ENCODE data around the gene CBR1. TPM values are rescaled to one million over a fixed set of nuclear protein-coding genes. Genes with fewer than 3 reads are reported as not detected.

CBR1 gene
- polyA plus RNA-seq, 3 donors from 2014 or later = 60.1 to 69.6 (median 62.1) TPM

GRCh38 chr21:36076878-36077655 lies 7.2 kb downstream of the CBR1 start:
- DNase-seq = no peak
- no peak overlapping the region for H3K4me3 Mint-ChIP-seq
- peaks cover 24% of the 10 kb centered on the region in 2 donors for H3K4me1 Mint-ChIP-seq
- H3K36me3 Mint-ChIP-seq = peaks cover 4 to 6% (median 4%) of the 10 kb centered on the region in 3 donors
- H3K9me3 Mint-ChIP-seq = no peaks in the 10 kb centered on the region
- H3K27ac Mint-ChIP-seq = no peak overlapping the region
- H3K27me3 Mint-ChIP-seq (ENCODE audit: low read depth in 3 of 3) = peaks cover 2 to 7% (median 4%) of the 10 kb centered on the region in 3 donors

DNA sequence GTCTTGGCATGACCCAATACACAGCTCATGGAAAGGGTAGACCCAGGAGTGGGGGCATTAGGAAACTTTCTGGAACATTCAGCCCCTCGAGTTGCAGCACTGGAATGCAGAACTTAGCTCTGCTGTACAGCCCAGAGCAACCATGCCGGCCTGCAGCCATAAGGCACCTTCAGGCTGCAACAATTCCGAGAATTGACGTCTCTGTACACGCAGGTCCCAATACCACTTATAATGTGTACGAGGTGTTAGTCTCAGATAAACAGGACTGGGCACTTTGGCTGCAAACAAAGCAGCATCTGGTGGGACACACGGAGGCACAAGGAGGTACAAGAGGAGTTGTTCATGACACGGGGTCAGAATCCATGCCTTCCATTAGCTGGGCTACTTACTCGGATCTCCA lies 7.9 kb downstream of the CBR1 start:
- no peak overlapping the region for H3K27ac Mint-ChIP-seq
- H3K9me3 Mint-ChIP-seq = no peaks in the 10 kb centered on the region
- peaks cover 0 to 3% (median 0%) of the 10 kb centered on the region in 3 donors for H3K36me3 Mint-ChIP-seq
- H3K4me3 Mint-ChIP-seq = no peak overlapping the region
- DNase-seq = no peak
- peaks cover 2 to 7% (median 4%) of the 10 kb centered on the region in 3 donors for H3K27me3 Mint-ChIP-seq (ENCODE audit: low read depth in 3 of 3)
- peaks cover 21% of the 10 kb centered on the region in 2 donors for H3K4me1 Mint-ChIP-seq

DNA sequence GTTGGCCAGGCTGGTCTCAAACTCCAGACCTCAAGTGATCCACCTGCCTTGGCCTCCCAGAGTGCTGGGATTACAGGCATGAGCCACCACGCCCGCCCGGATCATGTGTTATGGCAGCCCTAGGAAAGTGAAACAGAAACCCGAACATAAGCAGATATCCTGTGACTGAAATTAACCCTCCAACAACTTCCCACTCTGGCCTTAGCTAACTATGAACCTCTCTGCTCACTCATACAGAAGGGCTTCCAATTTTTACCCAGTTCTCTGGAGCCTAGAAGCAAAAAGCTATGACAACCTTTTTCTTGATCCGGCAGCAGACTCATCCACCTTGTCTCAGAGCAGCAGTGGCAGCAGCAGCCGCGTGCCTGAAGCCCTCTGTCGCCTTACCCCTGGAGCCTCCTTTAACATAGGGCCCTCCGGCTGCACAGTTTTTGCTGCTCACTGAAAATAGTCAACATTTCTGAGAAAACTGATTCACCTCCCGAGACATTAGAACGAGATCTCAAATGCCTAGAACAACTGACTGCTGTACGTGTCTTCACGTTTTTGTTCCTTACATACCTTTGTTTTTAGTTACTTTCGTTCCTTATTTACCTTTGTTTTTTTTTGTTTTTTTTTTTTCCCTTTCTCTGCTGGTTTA lies 9.3 kb downstream of the CBR1 start:
- H3K27me3 Mint-ChIP-seq (ENCODE audit: low read depth in 3 of 3) = peaks cover 2 to 7% (median 4%) of the 10 kb centered on the region in 3 donors
- peaks cover 0 to 3% (median 0%) of the 10 kb centered on the region in 3 donors for H3K36me3 Mint-ChIP-seq
- H3K9me3 Mint-ChIP-seq = no peaks in the 10 kb centered on the region
- peak overlapping the region; percentile 24 to 78 (median 55) for H3K4me3 Mint-ChIP-seq
- DNase-seq = peak; percentile 12 to 23 (median 16)
- H3K4me1 Mint-ChIP-seq = peaks cover 21% of the 10 kb centered on the region in 2 donors
- peak overlapping the region; percentile 2 to 85 (median 42) for H3K27ac Mint-ChIP-seq

GRCh38 chr21:36079671-36080070 lies 9.8 kb downstream of the CBR1 start:
- no peak for DNase-seq
- H3K36me3 Mint-ChIP-seq = peaks cover 0 to 3% (median 0%) of the 10 kb centered on the region in 3 donors
- peaks cover 2 to 7% (median 4%) of the 10 kb centered on the region in 3 donors for H3K27me3 Mint-ChIP-seq (ENCODE audit: low read depth in 3 of 3)
- H3K27ac Mint-ChIP-seq = peak overlapping the region in 3 of 6 donors; percentile 2 to 85 (median 64)
- peaks cover 21% of the 10 kb centered on the region in 2 donors for H3K4me1 Mint-ChIP-seq
- peak overlapping the region in 4 of 5 donors; percentile 11 to 61 (median 47) for H3K4me3 Mint-ChIP-seq
- no peaks in the 10 kb centered on the region for H3K9me3 Mint-ChIP-seq

DNA sequence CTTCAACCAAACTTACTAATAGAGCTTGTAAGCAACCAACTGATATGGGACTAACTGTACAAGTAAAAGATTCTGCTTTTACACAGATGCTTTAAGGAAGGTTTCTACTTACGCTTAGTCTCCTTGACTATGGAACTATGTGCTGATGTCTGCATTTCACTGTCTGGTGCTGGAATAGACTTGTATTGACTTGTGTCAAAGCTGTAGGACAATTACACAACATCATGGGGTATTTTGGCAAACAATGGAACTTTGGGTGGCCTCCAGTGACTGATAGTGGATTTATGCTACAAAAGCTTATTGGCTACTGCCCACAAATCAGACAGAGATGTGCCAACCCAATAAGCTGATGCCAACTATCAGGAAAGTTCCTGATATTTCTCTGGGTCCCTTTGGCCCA lies 10.6 kb downstream of the CBR1 start:
- no peak overlapping the region for H3K27ac Mint-ChIP-seq
- no peak for DNase-seq
- peaks cover 0 to 3% (median 0%) of the 10 kb centered on the region in 3 donors for H3K36me3 Mint-ChIP-seq
- peaks cover 2 to 7% (median 3%) of the 10 kb centered on the region in 3 donors for H3K27me3 Mint-ChIP-seq (ENCODE audit: low read depth in 3 of 3)
- no peak overlapping the region for H3K4me3 Mint-ChIP-seq
- peaks cover 21% of the 10 kb centered on the region in 2 donors for H3K4me1 Mint-ChIP-seq
- no peaks in the 10 kb centered on the region for H3K9me3 Mint-ChIP-seq

DNA sequence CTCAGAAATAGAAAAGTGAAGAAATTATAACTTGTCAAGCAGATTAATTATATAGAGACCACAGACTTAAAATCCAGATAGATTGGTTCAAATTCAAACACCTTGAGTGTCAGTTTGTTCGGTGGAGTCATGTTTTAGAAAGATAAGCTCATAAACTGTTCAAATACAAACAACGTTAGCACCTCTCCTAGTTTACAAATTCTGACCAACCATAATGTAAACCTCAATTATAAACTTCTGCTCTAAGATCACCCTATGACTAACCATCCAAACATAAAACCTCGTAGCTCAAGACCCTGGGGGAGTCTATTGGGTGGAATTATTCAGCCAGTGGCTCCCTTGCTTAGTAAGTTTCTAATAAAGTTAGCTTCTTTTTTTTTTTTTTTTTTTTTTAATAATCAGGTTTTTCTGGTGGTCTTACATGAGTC lies 12.4 kb downstream of the CBR1 start:
- Mint-ChIP-seq H3K36me3 (peaks cover 0 to 3% (median 0%) of the 10 kb centered on the region in 3 donors), H3K4me3 (no peak overlapping the region), H3K9me3 (no peaks in the 10 kb centered on the region), H3K27ac (no peak overlapping the region), H3K4me1 (peaks cover 21% of the 10 kb centered on the region in 2 donors), H3K27me3 (ENCODE audit: low read depth in 3 of 3) (peaks cover 2 to 7% (median 2%) of the 10 kb centered on the region in 3 donors)
- no peak for DNase-seq

DNA sequence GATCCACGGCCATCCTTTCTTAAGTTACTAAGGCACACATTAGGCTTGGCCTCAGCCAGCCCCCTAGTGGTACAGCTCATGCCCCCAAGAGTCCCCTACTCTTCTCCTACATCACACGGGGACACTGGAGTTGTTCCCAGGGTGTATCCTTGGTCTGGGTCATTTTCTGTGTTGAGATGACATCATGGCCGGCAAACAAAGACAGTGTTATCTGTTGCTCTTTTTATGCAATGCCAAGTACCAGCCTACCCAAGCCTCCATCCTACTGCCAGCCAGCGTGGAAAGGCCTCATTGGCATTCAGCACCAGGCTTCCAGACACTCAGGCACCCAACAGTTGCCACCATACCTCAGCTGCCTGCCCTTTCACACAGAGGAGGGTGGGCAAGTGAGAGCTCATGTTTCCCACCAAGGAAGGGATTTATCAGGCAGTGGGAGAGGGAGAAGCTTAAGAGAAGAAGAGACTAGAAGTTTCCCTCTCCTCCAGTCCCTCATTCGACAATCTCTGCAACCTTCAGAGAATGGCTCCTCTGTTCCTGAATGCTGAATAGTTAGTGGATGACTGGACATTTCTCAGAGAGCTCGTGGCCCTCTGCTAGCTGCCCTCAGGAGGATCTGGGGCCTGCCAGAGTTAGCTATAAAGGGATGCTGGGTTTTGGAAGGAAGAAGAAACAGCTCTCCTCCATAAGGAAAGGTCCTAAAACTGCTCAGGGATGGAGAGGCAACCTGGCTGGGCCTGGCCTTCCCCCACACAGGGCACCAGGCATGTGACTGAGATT lies 17.7 kb downstream of the CBR1 start:
- Mint-ChIP-seq H3K36me3 (no peaks in the 10 kb centered on the region), H3K27me3 (ENCODE audit: low read depth in 3 of 3) (no peaks in the 10 kb centered on the region), H3K27ac (no peak overlapping the region), H3K4me1 (no peaks in the 10 kb centered on the region), H3K9me3 (peaks cover 0 to 2% (median under 1%) of the 10 kb centered on the region in 6 donors), H3K4me3 (no peak overlapping the region)
- DNase-seq = no peak

DNA sequence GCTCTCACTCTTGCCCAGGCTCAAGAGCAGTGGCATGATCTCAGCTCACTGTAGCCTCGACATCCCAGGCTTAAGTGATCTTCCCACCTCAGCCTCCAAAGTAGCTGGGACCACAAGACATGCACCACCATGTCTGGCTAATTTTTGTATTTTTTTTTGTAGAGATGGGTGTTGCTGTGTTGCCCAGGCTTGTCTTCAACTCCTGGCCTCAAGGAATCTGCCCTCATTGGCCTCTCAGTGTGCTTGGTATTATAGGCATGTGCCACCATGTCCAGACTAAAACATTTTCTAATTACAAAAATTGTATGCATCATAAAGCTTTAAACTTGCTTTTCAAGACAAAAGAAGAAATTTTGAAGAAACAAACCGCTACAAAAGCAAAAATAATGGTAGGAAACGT lies 20.1 kb downstream of the CBR1 start:
- Mint-ChIP-seq H3K36me3 (peaks cover under 1 to 12% (median 7%) of the 10 kb centered on the region in 3 donors), H3K27ac (no peak overlapping the region), H3K27me3 (ENCODE audit: low read depth in 3 of 3) (peaks cover 0 to 9% (median 6%) of the 10 kb centered on the region in 3 donors), H3K9me3 (peaks cover 8 to 19% (median 16%) of the 10 kb centered on the region in 6 donors), H3K4me1 (no peaks in the 10 kb centered on the region), H3K4me3 (no peak overlapping the region)
- no peak for DNase-seq

DNA sequence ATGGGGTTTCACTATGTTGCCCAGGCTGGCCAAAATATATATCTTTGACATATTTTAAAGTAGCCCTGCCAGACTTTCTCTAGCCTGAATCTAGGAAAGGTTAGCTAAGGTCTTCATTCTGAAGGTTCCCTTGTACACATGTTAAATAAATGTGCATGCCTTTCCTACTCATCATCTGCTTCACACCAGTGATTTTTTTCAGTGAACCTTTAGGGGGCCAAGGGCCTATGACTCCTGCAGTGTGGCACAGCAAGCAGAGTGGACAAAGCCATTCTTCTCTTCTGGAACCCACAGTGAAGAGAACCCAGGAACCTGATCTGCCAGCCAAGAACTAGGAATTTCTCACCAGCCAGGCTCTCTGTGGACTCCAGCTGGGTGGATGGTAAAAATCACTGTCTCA lies 22.9 kb downstream of the CBR1 start:
- no peak overlapping the region for H3K4me3 Mint-ChIP-seq
- peaks cover 3 to 12% (median 7%) of the 10 kb centered on the region in 3 donors for H3K36me3 Mint-ChIP-seq
- no peak overlapping the region for H3K27ac Mint-ChIP-seq
- no peak for DNase-seq
- H3K27me3 Mint-ChIP-seq (ENCODE audit: low read depth in 3 of 3) = peaks cover 0 to 11% (median 6%) of the 10 kb centered on the region in 3 donors
- H3K9me3 Mint-ChIP-seq = peaks cover 8 to 22% (median 17%) of the 10 kb centered on the region in 6 donors
- no peaks in the 10 kb centered on the region for H3K4me1 Mint-ChIP-seq

GRCh38 chr21:36093512-36093911 lies 23.7 kb downstream of the CBR1 start:
- no peak overlapping the region for H3K4me3 Mint-ChIP-seq
- H3K27ac Mint-ChIP-seq = no peak overlapping the region
- DNase-seq = no peak
- H3K4me1 Mint-ChIP-seq = no peaks in the 10 kb centered on the region
- H3K27me3 Mint-ChIP-seq (ENCODE audit: low read depth in 3 of 3) = peaks cover 0 to 11% (median 6%) of the 10 kb centered on the region in 3 donors
- peaks cover 8 to 22% (median 17%) of the 10 kb centered on the region in 6 donors for H3K9me3 Mint-ChIP-seq
- H3K36me3 Mint-ChIP-seq = peaks cover 3 to 12% (median 7%) of the 10 kb centered on the region in 3 donors

- no peak overlapping the region for H3K4me3 Mint-ChIP-seq
- DNase-seq = no peak
- H3K36me3 Mint-ChIP-seq = peaks cover 3 to 12% (median 7%) of the 10 kb centered on the region in 3 donors
- H3K9me3 Mint-ChIP-seq = peaks cover 8 to 22% (median 17%) of the 10 kb centered on the region in 6 donors
- H3K27ac Mint-ChIP-seq = no peak overlapping the region
- H3K27me3 Mint-ChIP-seq (ENCODE audit: low read depth in 3 of 3) = peaks cover 0 to 11% (median 6%) of the 10 kb centered on the region in 3 donors
- H3K4me1 Mint-ChIP-seq = no peaks in the 10 kb centered on the region
Measured at GRCh38 chr21:36096398-36097290, 26.8 kb downstream of the CBR1 start.

DNA sequence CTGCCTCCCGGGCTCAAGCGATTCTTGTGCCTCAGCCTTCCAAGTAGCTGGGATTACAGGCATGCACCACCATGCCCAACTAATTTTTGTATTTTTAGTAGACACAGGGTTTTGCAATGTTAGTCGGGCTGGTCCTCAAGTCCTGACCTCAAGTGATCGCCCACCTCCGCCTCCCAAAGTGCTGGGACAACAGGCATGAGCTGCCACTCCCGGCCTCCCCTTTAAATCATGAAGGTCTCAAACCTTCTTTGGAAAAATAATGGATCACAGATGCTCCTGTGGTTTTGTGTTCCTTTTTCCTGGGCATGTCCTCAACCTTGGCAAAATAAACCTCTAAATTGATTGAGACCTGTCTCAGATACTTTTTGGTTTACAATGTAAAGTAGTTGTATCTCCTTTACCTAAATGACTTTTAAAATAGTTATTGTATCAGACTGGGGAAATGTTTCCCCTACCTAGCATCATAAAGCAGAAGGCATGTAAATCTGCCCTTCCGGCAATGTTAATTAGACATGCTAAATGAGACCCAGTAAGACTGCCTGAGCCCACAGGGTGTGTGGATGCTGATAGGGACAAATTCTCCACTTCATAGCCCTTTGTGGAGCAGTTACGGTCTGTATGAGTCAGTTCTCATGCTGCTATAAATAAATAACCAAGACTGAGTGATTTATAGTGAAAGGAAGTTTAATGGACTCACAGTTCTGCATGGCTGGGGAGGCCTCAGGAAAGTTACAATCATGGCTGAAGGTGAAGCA lies 27.8 kb downstream of the CBR1 start:
- Mint-ChIP-seq H3K9me3 (peaks cover 8 to 21% (median 16%) of the 10 kb centered on the region in 6 donors), H3K4me1 (no peaks in the 10 kb centered on the region), H3K36me3 (peaks cover 3 to 12% (median 7%) of the 10 kb centered on the region in 3 donors), H3K27ac (no peak overlapping the region), H3K4me3 (no peak overlapping the region), H3K27me3 (ENCODE audit: low read depth in 3 of 3) (peaks cover 0 to 11% (median 6%) of the 10 kb centered on the region in 3 donors)
- DNase-seq = no peak

Data from immature natural killer cell (primary cell).